NOMO-1 (cell line): ENCODE measurements around the gene FBXL2.
"Not testable (repeated sequence)": the region's sequence is repeated elsewhere in the genome, so short reads cannot be mapped to it uniquely, and the experiment has no call there.

Source experiments
- DNase-seq, 2 experiments: peaks; one replicate each; lab custom pipeline; 2025; ENCODE audit not compliant: unreplicated experiment in 2 of 2; lab: John Stamatoyannopoulos, UW

FBXL2 gene

DNA sequence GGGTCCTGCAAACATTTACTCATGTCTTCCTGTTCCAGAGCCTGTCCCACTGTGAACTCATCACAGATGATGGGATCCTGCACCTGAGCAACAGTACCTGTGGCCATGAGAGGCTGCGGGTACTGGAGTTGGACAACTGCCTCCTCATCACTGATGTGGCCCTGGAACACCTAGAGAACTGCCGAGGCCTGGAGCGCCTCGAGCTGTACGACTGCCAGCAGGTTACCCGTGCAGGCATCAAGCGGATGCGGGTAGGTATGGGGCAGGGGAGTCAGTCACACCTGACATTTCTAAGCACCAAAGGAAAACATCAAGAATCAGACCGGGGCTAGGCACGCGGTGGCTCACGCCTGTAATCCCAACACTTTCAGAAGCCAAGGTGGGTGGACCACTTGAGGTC lies 106.7 kb downstream of the FBXL2 start:
- no peak for DNase-seq

DNA sequence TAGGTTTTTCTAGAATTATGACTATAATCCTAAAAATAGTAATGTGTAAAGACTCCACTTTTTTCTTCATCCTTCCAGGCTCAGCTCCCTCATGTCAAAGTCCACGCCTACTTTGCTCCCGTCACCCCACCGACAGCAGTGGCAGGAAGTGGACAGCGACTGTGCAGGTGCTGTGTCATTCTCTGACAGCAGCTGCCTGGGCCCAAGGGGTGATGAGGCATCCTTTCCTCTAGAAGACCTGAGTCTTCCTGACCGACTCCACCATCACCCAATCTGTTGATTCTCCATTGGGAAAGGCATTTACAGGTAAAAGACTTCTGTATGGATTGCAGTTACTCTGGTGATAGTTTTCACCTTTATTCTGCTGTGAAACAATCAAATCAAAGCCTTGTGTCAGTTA lies 108.2 kb downstream of the FBXL2 start:
- no peak for DNase-seq

DNA sequence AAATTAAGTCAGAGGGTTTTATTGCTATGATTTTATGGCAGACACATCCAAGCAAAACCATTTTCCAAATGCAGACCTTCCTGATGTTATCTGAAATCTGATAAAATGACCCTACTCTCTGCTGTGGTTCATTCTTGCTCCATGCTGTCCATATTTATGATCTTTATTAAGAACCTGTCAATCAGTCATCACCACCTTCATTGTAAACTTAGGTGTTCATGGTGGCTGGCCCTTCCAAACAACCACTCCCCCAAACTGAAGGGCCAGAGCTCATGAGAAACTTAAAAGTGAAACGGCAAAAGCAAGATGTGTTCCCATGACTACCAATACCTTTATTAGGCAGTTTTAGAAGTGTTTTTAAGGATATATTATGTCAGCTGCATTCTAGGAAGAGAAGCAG lies 109.4 kb downstream of the FBXL2 start:
- DNase-seq: no peak

DNA sequence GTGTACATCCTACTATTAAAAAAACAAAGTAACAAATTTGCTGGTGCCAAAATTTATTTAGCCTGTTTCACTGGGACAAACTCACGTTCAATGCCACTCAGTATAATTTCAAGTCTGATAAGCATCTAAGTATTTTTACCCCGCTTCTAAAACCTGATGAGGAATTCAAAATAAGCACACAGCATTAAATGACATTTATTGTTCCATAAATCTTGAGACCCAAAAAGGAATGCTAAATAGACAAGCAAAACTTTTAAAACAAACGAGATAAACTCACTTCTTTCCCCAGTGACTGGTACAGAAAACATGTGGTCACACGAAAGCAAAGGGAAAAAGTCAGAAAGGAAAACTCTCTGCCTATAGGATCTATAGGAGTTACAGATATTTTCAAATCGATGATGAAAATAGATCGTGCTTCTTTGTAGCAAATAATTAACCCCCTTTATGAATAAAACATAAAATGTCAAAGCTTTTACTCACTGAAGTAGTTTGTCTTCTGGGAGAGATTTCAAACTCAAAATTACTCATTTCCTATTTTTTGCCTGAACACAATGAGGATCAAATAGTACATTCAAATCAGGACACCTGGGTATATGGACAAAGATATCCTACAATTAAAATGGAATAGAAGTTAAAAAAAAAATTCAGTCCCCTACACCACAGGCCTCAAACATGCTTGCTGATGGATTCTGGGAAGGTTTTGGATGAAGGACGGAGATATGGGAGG lies 111.3 kb downstream of the FBXL2 start:
- no peak for DNase-seq

DNA sequence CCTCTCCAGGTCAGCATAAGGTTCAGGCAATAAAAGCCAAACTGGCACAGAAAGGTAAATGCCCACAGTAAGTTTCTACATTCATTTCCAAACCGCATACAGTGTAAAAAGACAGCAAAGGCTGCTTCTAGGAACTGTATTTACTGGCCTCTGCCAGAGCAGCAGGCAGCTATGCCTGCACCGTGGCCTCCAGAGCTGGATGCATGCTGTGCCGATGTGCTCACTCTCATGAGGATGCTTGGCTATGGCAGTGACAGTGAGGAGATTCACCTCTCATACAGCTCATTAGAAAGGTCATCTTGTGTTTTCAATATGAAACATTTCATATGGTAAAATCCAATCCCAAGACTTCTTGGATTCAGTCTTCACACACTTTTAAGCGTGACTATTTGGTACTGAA lies 112.7 kb downstream of the FBXL2 start:
- DNase-seq: no peak

DNA sequence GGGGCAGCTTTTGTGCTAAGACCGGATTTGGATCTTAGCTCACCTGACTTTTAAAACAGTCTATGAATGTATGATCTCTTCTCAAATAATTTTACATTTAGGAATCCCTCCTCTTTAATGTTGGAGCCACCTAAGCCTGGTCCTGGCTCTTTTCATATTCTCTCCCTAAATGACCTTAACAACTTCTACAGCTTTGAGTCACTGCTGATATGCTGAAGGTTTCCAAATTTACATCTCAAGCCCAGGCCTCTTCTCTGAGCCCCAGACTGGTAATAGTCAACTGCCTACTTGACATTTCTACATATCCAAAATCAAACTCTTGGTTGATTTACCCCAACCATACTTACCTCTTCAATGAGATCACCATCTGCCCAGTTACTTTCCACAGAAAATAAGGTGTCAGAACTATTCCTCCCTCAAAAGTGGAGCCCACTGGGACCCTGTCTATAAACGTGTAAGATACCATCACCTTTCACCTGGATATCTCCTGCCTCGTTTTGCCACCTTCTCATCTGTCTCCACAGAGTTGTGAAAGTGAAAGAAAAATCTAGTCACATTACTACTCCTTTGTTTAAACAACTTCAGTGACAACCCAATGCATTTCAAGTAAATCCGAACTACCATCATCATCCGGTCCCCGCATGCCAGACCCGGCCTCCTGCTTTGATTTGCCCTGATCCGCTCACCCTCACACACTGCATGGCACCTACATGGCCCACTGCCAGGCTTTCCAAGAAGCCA lies 114.2 kb downstream of the FBXL2 start:
- no peak for DNase-seq

DNA sequence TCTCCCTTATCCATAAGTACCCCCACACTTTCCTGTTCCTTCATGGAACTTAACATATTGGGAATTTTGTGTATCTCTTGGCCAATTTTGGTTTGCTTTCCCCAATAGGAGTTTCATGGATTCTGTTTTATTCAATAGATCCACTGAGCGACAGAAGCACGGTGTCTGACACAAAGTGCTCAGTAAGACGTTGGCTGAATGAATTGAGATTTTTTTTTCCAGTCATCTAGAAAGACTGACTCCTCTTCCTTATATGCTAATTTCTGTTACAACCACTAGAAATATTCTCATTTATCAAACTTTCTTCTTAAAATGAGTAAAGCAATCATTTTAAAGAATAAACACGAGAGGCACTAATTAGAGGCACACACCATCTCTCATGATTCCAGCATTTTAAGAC lies 114.9 kb downstream of the FBXL2 start:
- no peak for DNase-seq

DNA sequence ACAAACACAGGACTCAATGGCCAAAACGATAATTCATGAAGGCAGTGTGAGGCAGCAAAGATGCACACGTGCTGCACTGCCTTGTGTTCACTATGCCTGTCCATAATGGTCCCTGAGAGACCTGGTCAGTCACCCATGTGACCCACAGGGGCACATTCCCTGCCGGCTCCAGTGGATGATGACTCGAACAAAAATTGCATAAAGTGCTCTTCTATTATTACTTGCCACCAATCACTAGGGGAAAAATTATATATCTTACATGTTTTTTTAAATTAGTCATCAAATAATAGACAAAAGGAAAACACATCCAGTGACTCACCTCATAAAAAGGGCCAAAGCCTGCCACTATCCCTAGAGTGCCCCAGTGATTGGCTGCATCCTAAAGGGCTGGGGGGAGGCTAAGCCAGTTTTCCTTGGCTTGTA lies 115.5 kb downstream of the FBXL2 start:
- no peak for DNase-seq

DNA sequence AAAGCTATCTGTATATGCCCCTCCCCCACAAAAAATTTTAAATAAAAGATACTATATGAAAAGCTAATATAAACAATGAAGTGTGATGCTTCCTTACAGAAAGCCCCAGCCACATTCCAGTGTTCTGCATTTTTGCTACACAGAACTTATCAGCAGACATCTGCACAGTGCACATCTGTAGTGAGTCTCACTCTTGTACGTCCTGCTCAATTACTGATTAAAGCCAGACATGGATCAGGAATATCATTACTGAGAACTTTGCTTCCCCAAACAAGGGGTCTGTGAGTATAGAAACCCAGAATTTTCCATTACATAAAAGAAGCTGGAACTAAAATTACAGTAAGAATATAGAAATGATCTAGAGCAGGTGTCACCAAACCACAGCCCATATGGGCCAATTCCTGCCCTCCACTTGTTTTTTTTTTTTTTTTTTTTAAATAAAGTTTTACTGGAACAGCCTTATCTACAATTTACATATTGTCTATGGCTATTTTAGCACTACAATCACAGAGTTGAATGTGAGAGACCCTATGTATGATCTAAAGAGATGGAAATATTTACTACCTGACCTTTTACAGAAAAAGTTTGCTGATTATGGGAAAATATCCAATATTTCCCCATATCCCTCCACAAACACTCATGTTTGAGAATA lies 117.3 kb downstream of the FBXL2 start:
- DNase-seq: no peak

DNA sequence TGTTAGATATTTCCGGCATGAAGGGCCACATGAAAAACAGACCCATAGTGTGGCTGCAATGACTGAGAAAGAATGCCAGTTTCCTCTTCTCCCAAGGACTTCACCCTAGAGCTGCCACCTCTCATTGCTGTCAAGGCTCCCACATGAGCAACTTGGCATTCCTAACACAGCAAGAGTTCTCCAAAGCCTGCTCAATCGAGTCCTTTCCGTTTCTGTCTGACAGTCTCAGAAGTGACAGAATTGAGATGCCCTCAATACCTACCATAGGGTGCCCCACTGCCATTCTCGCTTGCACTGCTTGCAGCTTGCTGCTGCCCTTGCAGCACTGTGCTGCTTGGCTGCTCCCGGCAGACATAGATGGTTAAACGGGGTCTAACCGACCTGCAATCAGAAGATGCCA lies 118.7 kb downstream of the FBXL2 start:
- DNase-seq: no peak

DNA sequence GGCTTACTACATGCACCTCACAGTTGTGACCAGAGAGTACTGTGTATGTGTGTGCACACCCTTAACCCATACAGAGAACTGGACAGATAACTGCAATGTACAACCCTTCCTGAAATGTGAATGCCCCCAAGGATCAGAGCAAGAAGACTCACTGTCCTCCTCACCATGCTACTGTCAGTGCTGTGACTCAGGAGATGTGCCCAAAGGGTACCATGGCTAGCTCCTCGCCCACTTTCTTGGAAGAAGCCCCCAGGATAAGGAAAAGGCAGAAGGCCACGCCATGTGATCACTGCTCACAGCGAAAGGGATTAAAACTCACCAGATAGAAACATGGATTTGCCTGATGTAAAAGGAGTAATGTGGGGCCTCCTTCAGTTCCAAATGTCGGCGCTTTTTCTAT lies 121.2 kb downstream of the FBXL2 start:
- no peak for DNase-seq

DNA sequence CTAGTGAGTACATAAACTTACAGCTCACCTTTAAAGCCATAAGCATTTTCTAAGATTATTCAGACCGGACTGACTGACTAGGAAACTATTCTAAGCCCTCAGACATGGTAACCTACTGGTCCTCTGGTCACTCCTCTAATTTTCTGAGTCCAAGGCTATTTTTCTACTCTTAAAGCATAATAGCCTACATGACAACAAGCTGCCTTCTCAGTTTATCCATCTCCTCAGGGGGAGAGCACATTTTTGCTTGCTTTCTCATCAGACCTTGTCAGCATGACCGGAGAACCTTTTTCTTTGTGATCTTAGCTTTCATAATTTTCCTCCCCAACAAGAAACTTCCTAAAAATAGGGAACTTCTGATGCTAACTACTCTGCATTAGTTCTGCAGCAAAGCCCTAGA lies 124.5 kb downstream of the FBXL2 start:
- DNase-seq: no peak

DNA sequence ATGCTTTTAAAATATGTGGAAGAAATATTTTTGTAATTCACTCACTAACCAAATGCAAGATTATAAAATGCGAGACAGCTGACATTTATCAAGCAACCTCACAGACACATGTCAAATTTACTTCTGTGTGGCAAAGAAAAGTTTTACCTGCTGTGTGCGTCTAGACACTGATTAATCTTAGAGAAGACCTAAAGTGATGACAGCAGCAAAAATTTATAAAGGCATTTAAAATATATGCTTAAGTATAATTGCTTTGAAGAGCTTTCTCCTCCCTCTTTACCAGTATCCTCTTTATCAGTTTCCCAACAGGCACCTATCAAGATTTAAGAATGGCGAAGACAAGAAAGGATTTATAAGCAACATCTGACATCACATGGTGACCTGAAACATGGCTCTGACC lies 125.7 kb downstream of the FBXL2 start:
- DNase-seq: no peak

DNA sequence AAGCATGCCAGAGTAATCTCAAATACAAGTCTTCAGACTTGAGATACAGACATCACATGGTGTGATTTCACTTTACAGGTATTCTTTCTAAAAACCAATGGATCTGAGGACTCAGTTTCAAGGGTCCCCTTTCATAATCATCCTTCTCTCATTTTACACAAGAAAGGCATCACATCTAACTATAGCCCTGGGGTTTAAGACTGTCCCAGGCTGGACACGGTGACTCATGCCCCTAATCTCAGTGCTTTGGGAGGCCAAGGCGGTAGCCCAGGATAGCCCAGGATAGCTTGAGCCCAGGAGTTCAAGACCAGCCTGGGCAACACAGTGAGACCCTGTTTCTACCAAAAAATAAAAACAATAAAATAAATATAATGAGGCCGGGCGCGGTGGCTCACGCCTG lies 126.5 kb downstream of the FBXL2 start:
- DNase-seq: no peak

DNA sequence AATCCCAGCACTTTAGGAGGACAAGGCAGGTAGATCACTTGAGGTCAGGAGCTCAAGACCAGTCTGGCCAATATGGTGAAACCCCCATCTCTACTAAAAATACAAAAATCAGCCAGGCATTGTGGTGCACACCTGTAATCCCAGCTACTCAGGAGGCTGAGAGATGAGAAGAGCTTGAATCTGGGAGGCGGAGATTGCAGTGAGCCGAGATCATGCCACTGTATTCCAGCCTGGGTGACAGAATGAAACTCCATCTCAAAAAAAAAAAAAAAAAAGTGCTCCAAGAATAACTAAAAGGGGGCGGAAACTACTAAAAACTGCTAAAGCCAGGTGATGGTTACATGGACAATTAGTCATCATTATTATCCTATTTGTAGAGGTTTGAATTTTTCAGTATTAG lies 133.6 kb downstream of the FBXL2 start:
- DNase-seq: not testable (repeated sequence)

DNA sequence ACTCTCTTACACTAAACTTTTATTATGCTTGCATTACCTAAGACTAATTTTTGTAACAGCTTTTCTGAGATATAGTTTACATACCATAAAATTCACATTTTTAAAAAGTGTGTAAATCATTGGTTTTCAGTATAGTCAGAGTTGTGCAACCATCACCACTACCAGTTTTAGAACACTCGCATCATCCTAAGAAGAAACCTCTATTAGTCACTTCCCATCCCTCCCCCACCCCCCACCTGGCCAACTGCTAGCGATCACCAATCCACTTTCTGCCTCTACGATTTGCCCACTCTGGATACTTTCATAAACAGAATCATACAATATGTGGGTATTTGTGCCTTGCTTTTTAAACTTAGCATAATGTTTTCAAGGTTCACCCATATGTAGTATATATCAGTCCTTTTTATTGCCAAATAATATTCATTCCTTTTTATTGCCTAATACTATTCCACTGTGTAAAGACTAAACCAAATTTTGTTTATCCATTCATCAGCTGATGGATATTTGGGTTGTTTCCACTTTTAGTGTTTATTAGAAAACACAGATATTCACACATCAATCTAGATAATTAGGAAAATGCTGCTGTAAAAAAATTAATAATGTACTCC lies 139.9 kb downstream of the FBXL2 start:
- DNase-seq: peak; percentile 38 to 75

DNA sequence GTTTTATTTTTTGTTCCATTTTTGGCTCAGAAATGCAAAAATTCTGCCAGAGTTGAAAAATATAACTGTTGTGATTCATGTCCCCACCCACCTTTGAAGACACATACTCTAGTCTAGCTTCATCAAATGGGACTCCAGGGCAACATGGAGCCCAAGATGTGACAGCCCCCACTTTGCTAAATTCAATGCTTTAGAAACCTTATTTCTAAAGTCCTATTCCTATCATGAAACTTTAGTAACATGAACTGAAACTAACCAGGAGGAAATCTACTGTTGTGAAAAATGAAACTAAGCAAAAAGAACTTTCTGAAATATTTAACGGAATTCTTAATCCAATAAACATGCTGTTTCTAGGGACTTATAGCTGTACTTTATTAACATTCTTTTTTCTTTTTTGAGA lies 142.7 kb downstream of the FBXL2 start:
- peak in 1 of 2 experiments; percentile 75 for DNase-seq

DNA sequence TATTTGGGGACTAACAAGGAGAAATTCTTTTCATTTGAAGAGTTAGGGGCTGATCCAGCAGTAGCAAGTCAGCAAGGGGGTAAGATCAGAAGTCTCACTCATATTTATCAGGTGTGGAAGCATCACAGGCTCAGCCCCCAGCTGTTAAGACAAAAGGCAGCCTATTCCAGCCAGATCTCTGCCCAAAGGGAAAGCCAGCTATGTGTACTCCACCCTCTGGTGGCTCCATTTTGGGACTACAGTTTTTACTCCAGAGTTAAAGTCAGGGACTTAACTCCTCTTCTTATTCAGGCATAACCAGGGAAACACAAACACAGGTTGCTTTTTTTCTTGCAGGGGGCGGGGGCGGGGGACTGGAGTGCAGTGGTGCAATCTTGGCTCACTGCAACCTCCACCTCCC lies 143.7 kb downstream of the FBXL2 start:
- no peak for DNase-seq

DNA sequence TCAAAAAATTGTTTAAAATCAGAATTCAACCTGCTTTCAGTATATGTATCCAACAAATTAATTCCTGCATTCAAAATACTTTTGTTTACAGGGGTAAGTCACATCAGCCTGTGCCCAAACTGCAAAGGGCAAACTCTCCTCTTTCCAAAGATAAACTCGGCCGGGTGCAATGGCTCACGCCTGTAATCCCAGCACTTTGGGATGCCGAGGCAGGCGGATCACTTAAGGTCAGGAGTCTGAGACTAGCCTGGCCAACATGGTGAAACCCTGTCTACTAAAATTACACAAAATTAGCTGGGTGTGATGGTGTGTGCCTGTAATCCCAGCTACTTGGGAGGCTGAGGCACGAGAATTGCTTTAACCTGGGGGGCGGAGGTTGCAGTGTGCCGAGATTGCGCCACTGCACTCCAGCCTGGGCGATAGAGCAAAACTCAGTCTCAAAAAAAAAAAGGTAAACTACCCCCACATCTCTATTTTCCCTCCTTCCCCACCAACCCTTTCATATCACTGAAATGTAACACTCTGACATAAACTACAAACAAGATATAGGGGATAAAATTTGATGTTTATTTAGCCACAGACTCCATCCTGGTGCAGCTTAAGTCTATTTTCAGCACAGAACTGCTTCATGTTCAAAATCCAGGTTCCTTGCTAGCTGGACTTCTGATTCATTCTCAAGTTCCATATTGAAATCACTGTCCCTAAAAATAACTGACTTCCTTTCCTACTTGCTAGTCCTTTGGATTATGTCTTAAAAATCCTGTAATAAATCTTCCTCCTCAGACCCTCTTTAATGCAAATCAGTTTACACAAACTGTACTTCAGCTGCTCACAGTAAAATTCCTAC lies 147.6 kb downstream of the FBXL2 start:
- DNase-seq: no peak

DNA sequence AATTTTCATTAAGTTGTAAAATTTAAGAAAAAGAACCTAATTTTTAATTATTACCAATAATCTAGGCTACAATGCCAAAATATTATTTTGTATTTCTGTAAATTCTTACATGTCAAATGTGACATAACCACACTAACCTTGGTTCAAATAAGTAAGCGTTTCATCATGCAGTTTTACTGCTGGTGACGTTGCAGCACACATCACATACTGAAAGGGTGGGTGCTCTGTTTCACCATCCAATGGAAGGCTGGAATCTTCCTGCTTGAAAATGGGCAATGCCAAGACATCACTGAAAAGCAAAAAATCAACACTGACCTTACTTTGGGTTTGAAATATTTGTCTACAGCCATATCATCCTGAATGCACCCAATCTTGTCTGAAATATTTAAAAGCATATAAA lies 148.2 kb downstream of the FBXL2 start:
- DNase-seq: peak in 1 of 2 experiments; percentile 35

DNA sequence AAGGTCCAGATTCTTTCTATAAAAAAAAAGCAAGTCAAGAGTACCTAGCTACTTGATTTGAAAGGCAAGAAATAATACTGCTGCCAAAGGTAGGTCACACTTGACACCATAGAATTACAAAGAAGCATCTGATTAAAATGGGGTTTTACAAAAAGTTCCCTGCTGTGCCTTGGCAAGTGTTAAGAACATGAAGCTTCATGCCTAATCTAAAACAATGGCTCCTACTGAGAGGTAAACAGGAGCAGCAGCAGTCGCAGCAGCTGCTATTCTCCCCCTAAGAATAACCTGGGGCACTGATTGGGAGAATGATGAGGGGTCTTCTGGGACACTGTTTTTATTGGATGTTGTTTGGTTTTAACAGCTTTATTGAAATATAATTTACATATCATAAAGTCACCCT lies 148.8 kb downstream of the FBXL2 start:
- DNase-seq: no peak
